Neural cell (in vitro differentiated cells): ENCODE results near the gene IL17RD. TPM values are rescaled to one million over a fixed set of nuclear protein-coding genes. Genes with fewer than 3 reads are reported as not detected.

Source experiments
- H2AFZ ChIP-seq: fragments of 200-600, 300-800 bp; sonication (generic), shearing (Covaris generic); 2 replicates; pipeline ENCODE4 v1.6.0; 2014; ENCODE audit warnings: low read depth, mild to moderate bottlenecking, antibody characterized with exemption, low read length, moderate library complexity
- H3F3A ChIP-seq: fragments of 200-600 bp; shearing (Covaris generic); 2 replicates; pipeline ENCODE4 v1.6.1; 2016; ENCODE audit warnings: mild to moderate bottlenecking, moderate library complexity, mixed read lengths, antibody characterized with exemption, low read length; ENCODE audit not compliant: insufficient read depth, poor library complexity, severe bottlenecking
- H3K27ac ChIP-seq: fragments of 200-600, 300-800 bp; sonication (generic), shearing (Covaris generic); 2 replicates; pipeline ENCODE4 v1.5.1; 2014; ENCODE audit warnings: mild to moderate bottlenecking, low read length, moderate library complexity
- H3K27me3 ChIP-seq: fragments of 300-800, 200-600 bp; sonication (generic), shearing (Covaris generic); 2 replicates; pipeline ENCODE4 v1.6.0; 2014; ENCODE audit warnings: mild to moderate bottlenecking, low read depth, low read length, moderate library complexity; ENCODE audit not compliant: insufficient read depth
- H3K36me3 ChIP-seq: fragments of 300-800, 200-600 bp; sonication (generic), shearing (Covaris generic); 2 replicates; pipeline ENCODE4 v1.5.1; 2014; ENCODE audit warnings: mild to moderate bottlenecking, antibody characterized with exemption, low read length, moderate library complexity; ENCODE audit not compliant: insufficient read depth
- H3K4me2 ChIP-seq: fragments of 300-800, 200-600 bp; sonication (generic), shearing (Covaris generic); 2 replicates; pipeline ENCODE4 v1.6.0; 2014; ENCODE audit warnings: mild to moderate bottlenecking, low read length
- H3K4me3 ChIP-seq: fragments of 300-800, 200-600 bp; sonication (generic), shearing (Covaris generic); 2 replicates; pipeline ENCODE4 v1.5.1; 2014; ENCODE audit warnings: mild to moderate bottlenecking, low read length, moderate library complexity
- H3K79me2 ChIP-seq: fragments of 200-600 bp; shearing (Covaris generic); replicated peaks from 2 replicates; pipeline ENCODE4 v1.6.0; 2014; ENCODE audit warnings: mild to moderate bottlenecking, low read length, moderate library complexity; ENCODE audit not compliant: insufficient read depth
- H3K9ac ChIP-seq: fragments of 300-800, 200-600 bp; sonication (generic), shearing (Covaris generic); 2 replicates; pipeline ENCODE4 v1.6.1; 2016; ENCODE audit warnings: mild to moderate bottlenecking, low read length, mixed read lengths
- H3K9me2 ChIP-seq: fragments of 200-600 bp; shearing (Covaris generic); 2 replicates; pipeline ENCODE4 v1.6.1; 2016; ENCODE audit warnings: mild to moderate bottlenecking, low read length, mixed read lengths; ENCODE audit not compliant: insufficient read depth
- H3K9me3 ChIP-seq: fragments of 200-600, 300-800 bp; sonication (generic), shearing (Covaris generic); 2 replicates; pipeline ENCODE4 v1.6.1; 2016; ENCODE audit warnings: mild to moderate bottlenecking, mixed run types, low read length, moderate library complexity, mixed read lengths
- H4K20me1 ChIP-seq: fragments of 200-600 bp; shearing (Covaris generic); 2 replicates; pipeline ENCODE4 v1.6.1; 2016; ENCODE audit warnings: mild to moderate bottlenecking, mixed run types; ENCODE audit not compliant: insufficient read depth
- CTCF ChIP-seq: fragments of 450-650 bp; IDR thresholded peaks from 2 replicates; pipeline ENCODE4 v1.5.1; 2014; ENCODE audit warnings: antibody characterized with exemption, mild to moderate bottlenecking, moderate library complexity; ENCODE audit not compliant: poor library complexity, severe bottlenecking
- EP300 ChIP-seq: fragments of 450-650 bp; conservative IDR thresholded peaks from 2 replicates; pipeline ENCODE4 v1.6.1; 2014; ENCODE audit warnings: antibody characterized with exemption, mild to moderate bottlenecking, moderate library complexity; ENCODE audit not compliant: poor library complexity, severe bottlenecking
- EZH2 ChIP-seq: fragments of 200-600, 300-800 bp; shearing (Covaris generic), sonication (generic); IDR thresholded peaks from 2 replicates; pipeline ENCODE4 v1.6.1; 2014; ENCODE audit warnings: antibody characterized with exemption, low read length, borderline replicate concordance, mild to moderate bottlenecking; ENCODE audit not compliant: insufficient read depth, poor library complexity, severe bottlenecking
- MXI1 ChIP-seq: fragments of 450-650 bp; conservative IDR thresholded peaks from 2 replicates; pipeline ENCODE4 v1.6.1; 2014; ENCODE audit warnings: antibody characterized with exemption, mild to moderate bottlenecking; ENCODE audit not compliant: poor library complexity, severe bottlenecking
- POLR2AphosphoS5 ChIP-seq: IDR thresholded peaks from 2 replicates; pipeline ENCODE4 v1.6.1; 2012
- RAD21 ChIP-seq: fragments of 450-650 bp; conservative IDR thresholded peaks from 2 replicates; pipeline ENCODE4 v1.6.1; 2014; ENCODE audit warnings: antibody characterized with exemption, mild to moderate bottlenecking, moderate library complexity
- REST ChIP-seq: IDR thresholded peaks from 2 replicates; pipeline ENCODE4 v1.6.1; 2012; ENCODE audit warnings: borderline replicate concordance
- SMC3 ChIP-seq: fragments of 450-650 bp; conservative IDR thresholded peaks from 2 replicates; pipeline ENCODE4 v1.6.1; 2014; ENCODE audit warnings: antibody characterized with exemption, mild to moderate bottlenecking, moderate library complexity; ENCODE audit not compliant: poor library complexity
- TAF1 ChIP-seq: IDR thresholded peaks from 2 replicates; pipeline ENCODE4 v1.6.1; 2012; ENCODE audit warnings: low read depth
- polyA plus RNA-seq: library from polyadenylated mRNA; depleted of rRNA; stranded (reverse); fragments of >200 nt; gene quantifications from 2 replicates; pipeline ENCODE4 v1.2.3, GENCODE V29; 2014

Gene IL17RD
- polyA plus RNA-seq, 1 donor from 2014 or later = 14.8 TPM

GRCh38 chr3:57168151-57168550, 3.0 kb upstream of the IL17RD start:
- H4K20me1 ChIP-seq = no peaks in the 10 kb centered on the region
- H3K79me2 ChIP-seq = peaks cover 15% of the 10 kb centered on the region
- H3F3A ChIP-seq = no peaks in the 10 kb centered on the region
- no peaks in the 10 kb centered on the region for H3K9me2 ChIP-seq
- no peaks in the 10 kb centered on the region for H3K27me3 ChIP-seq
- H3K27ac ChIP-seq = no peak overlapping the region
- no peaks in the 10 kb centered on the region for H3K36me3 ChIP-seq
- H3K4me3 ChIP-seq = no peak overlapping the region
- H3K4me2 ChIP-seq = no peak overlapping the region
- no peak overlapping the region for H3K9ac ChIP-seq
- H3K9me3 ChIP-seq = no peaks in the 10 kb centered on the region
- H2AFZ ChIP-seq = no peak overlapping the region
- TF ChIP-seq POLR2AphosphoS5 = no peak
- no peak for TF ChIP-seq REST
- no peak for TF ChIP-seq RAD21
- no peak for TF ChIP-seq MXI1
- no peak for TF ChIP-seq SMC3
- TF ChIP-seq TAF1 = no peak
- TF ChIP-seq CTCF = no peak
- no peak for TF ChIP-seq EP300
- TF ChIP-seq EZH2 = no peak

GRCh38 chr3:57166660-57167059, 1.5 kb upstream of the IL17RD start:
- H4K20me1 ChIP-seq = no peaks in the 10 kb centered on the region
- H3K79me2 ChIP-seq = peaks cover 30% of the 10 kb centered on the region
- H3F3A ChIP-seq = no peaks in the 10 kb centered on the region
- no peak overlapping the region for H2AFZ ChIP-seq
- no peaks in the 10 kb centered on the region for H3K36me3 ChIP-seq
- H3K27me3 ChIP-seq = no peaks in the 10 kb centered on the region
- no peak overlapping the region for H3K9ac ChIP-seq
- no peak for TF ChIP-seq SMC3
- no peak for TF ChIP-seq RAD21
- no peak for TF ChIP-seq CTCF
- no peak for TF ChIP-seq REST
- no peak overlapping the region for H3K4me2 ChIP-seq
- no peaks in the 10 kb centered on the region for H3K9me3 ChIP-seq
- no peak overlapping the region for H3K27ac ChIP-seq
- no peaks in the 10 kb centered on the region for H3K9me2 ChIP-seq
- H3K4me3 ChIP-seq = no peak overlapping the region
